H9 (cell line): Measurements from ENCODE around the gene PRDM8. TPM values are rescaled to one million over a fixed set of nuclear protein-coding genes. Genes with fewer than 3 reads are reported as not detected.

ENCODE experiments used
- DNase-seq: peaks from one replicate; pipeline ENCODE4 v3.0.0-alpha.2; 2017
- H2AFZ ChIP-seq: one replicate; pipeline ENCODE4 v1.6.1; 2013; ENCODE audit warnings: mild to moderate bottlenecking, low read length, control low read depth, moderate library complexity
- H2AK5ac ChIP-seq: 2 replicates; pipeline ENCODE4 v1.6.1; 2013; ENCODE audit warnings: low read length, control low read depth, mixed read lengths; ENCODE audit not compliant: insufficient read length
- H2BK120ac ChIP-seq: one replicate; pipeline ENCODE4 v1.6.1; 2013; ENCODE audit warnings: low read depth, mild to moderate bottlenecking, low read length, control low read depth, inconsistent platforms; ENCODE audit not compliant: poor library complexity, severe bottlenecking
- H2BK12ac ChIP-seq: 2 replicates; pipeline ENCODE4 v1.6.1; 2013; ENCODE audit warnings: low read length, control low read depth, mixed read lengths, low read depth; ENCODE audit not compliant: insufficient read length
- H2BK15ac ChIP-seq: 2 replicates; pipeline ENCODE4 v1.6.1; 2013; ENCODE audit warnings: low read depth, low read length, control low read depth
- H2BK20ac ChIP-seq: one replicate; pipeline ENCODE4 v1.6.1; 2013; ENCODE audit warnings: low read depth, mild to moderate bottlenecking, low read length, control low read depth, inconsistent platforms; ENCODE audit not compliant: poor library complexity, severe bottlenecking
- H2BK5ac ChIP-seq: 2 replicates; pipeline ENCODE4 v1.6.1; 2013; ENCODE audit warnings: low read length, control low read depth, mixed read lengths; ENCODE audit not compliant: insufficient read length
- H3K14ac ChIP-seq: 2 replicates; pipeline ENCODE4 v1.6.1; 2013; ENCODE audit warnings: low read length, control low read depth; ENCODE audit not compliant: insufficient read depth
- H3K18ac ChIP-seq: 2 replicates; pipeline ENCODE4 v1.6.1; 2013; ENCODE audit warnings: low read depth, mild to moderate bottlenecking, mixed read lengths, low read length, control low read depth; ENCODE audit not compliant: insufficient read length
- H3K23ac ChIP-seq: 2 replicates; pipeline ENCODE4 v1.6.1; 2013; ENCODE audit warnings: low read length, control low read depth, mixed read lengths, low read depth; ENCODE audit not compliant: insufficient read length
- H3K23me2 ChIP-seq: 2 replicates; pipeline ENCODE4 v1.6.1; 2013; ENCODE audit warnings: low read depth, mild to moderate bottlenecking, mixed read lengths, low read length, control low read depth; ENCODE audit not compliant: insufficient read length, poor library complexity, severe bottlenecking
- H3K27ac ChIP-seq: 2 replicates; pipeline ENCODE4 v1.5.1; 2013; ENCODE audit warnings: low read length, control low read depth, mixed read lengths, low read depth; ENCODE audit not compliant: insufficient read length
- H3K27me3 ChIP-seq: 2 replicates; pipeline ENCODE4 v1.6.1; 2013; ENCODE audit warnings: low read length, control low read depth, inconsistent platforms; ENCODE audit not compliant: insufficient read depth
- H3K4ac ChIP-seq: 2 replicates; pipeline ENCODE4 v1.6.1; 2013; ENCODE audit warnings: low read depth, mild to moderate bottlenecking, control low read depth, inconsistent platforms, low read length, moderate library complexity
- H3K4me1 ChIP-seq: 2 replicates; pipeline ENCODE4 v1.6.1; 2013; ENCODE audit warnings: low read length, control low read depth, inconsistent platforms; ENCODE audit not compliant: insufficient read depth
- H3K4me2 ChIP-seq: 2 replicates; pipeline ENCODE4 v1.6.1; 2013; ENCODE audit warnings: low read length, control low read depth, mixed read lengths; ENCODE audit not compliant: insufficient read length, insufficient read depth
- H3K56ac ChIP-seq: 2 replicates; pipeline ENCODE4 v1.6.1; 2013; ENCODE audit warnings: low read depth, mild to moderate bottlenecking, mixed read lengths, low read length, control low read depth; ENCODE audit not compliant: insufficient read length
- H3K79me1 ChIP-seq: 2 replicates; pipeline ENCODE4 v1.6.1; 2013; ENCODE audit warnings: low read depth, mild to moderate bottlenecking, moderate library complexity, low read length, control low read depth, inconsistent platforms; ENCODE audit not compliant: insufficient read depth, poor library complexity, severe bottlenecking
- H3K79me2 ChIP-seq: 2 replicates; pipeline ENCODE4 v1.6.1; 2013; ENCODE audit warnings: low read length, control low read depth, inconsistent platforms; ENCODE audit not compliant: insufficient read depth
- H3K9ac ChIP-seq: 2 replicates; pipeline ENCODE4 v1.6.1; 2013; ENCODE audit warnings: low read length, control low read depth, mixed read lengths; ENCODE audit not compliant: insufficient read length; ENCODE audit errors: extremely low read depth
- H3K9me3 ChIP-seq: one replicate; pipeline ENCODE4 v1.6.1; 2013; ENCODE audit warnings: low read depth, low read length, inconsistent platforms; ENCODE audit not compliant: control insufficient read depth
- H3T11ph ChIP-seq: one replicate; pipeline ENCODE4 v1.6.1; 2013; ENCODE audit warnings: mild to moderate bottlenecking, low read length, control low read depth, inconsistent platforms
- H4K20me1 ChIP-seq: one replicate; pipeline ENCODE4 v1.6.1; 2013; ENCODE audit not compliant: control insufficient read depth, insufficient read length, insufficient read depth
- H4K5ac ChIP-seq: 2 replicates; pipeline ENCODE4 v1.6.1; 2013; ENCODE audit warnings: low read depth, mild to moderate bottlenecking, mixed read lengths, low read length, control low read depth; ENCODE audit not compliant: insufficient read length
- H4K8ac ChIP-seq: replicated peaks from 2 replicates; pipeline ENCODE4 v1.6.1; 2013; ENCODE audit warnings: low read length, control low read depth, mixed read lengths, low read depth; ENCODE audit not compliant: insufficient read length
- H4K91ac ChIP-seq: 2 replicates; pipeline ENCODE4 v1.6.1; 2013; ENCODE audit warnings: low read depth, mild to moderate bottlenecking, moderate library complexity, mixed read lengths, low read length, control low read depth; ENCODE audit not compliant: insufficient read length
- H3K27ac Mint-ChIP-seq, 3 experiments: 2 replicates in 2 of 3; 3 replicates in 1 of 3; pipeline ENCODE4 v1.8.0; 2020 to 2021; ENCODE audit warnings: mixed read lengths in 3 of 3, mild to moderate bottlenecking in 1 of 3, moderate library complexity in 1 of 3
- H3K27me3 Mint-ChIP-seq: 2 replicates; pipeline ENCODE4 v1.8.0; 2021; ENCODE audit warnings: low read depth, mild to moderate bottlenecking, moderate library complexity, mixed read lengths
- H3K36me3 Mint-ChIP-seq, 3 experiments: 2 replicates in 2 of 3; 3 replicates in 1 of 3; pipeline ENCODE4 v1.8.0; 2020 to 2021; ENCODE audit warnings: low read depth in 3 of 3, mixed read lengths in 3 of 3; ENCODE audit not compliant: insufficient read depth in 1 of 3
- H3K4me1 Mint-ChIP-seq, 2 experiments: 2 replicates each; pipeline ENCODE4 v1.8.0; 2020; ENCODE audit warnings: mixed read lengths in 2 of 2
- H3K4me3 Mint-ChIP-seq, 2 experiments: 2 replicates in 1 of 2; 3 replicates in 1 of 2; pipeline ENCODE4 v1.8.0; 2020 to 2021; ENCODE audit warnings: mild to moderate bottlenecking in 2 of 2, mixed read lengths in 2 of 2, moderate library complexity in 1 of 2
- H3K9me3 Mint-ChIP-seq, 2 experiments: 2 replicates in 1 of 2; 3 replicates in 1 of 2; pipeline ENCODE4 v1.8.0; 2020; ENCODE audit warnings: mild to moderate bottlenecking in 2 of 2, mixed read lengths in 2 of 2, moderate library complexity in 1 of 2
- WGBS: extraction: QIAGEN DNeasy Blood & Tissue Kit; methylation state at CpG from one replicate; pipeline ENCODE4 v1.1.7; 2013; ENCODE audit warnings: missing lambda C conversion rate, low lambda C conversion rate, mixed read lengths; ENCODE audit not compliant: insufficient read length; ENCODE audit errors: extremely low coverage; 5-methylcytosine and 5-hydroxymethylcytosine counted together
- total RNA-seq: library from RNA; stranded (reverse); gene quantifications from 2 replicates; pipeline ENCODE4 v1.2.1, GENCODE V29; 2021
- TF ChIP-seq, protein P1 (sequence below): fragments of 200-600 bp; sonication (generic); conservative IDR thresholded peaks from 3 replicates; pipeline ENCODE4 v1.8.0; 2021; ENCODE audit warnings: antibody characterized with exemption, mild to moderate bottlenecking

Gene PRDM8
- total RNA-seq, 1 experiment from 2014 or later, result not detected

DNA sequence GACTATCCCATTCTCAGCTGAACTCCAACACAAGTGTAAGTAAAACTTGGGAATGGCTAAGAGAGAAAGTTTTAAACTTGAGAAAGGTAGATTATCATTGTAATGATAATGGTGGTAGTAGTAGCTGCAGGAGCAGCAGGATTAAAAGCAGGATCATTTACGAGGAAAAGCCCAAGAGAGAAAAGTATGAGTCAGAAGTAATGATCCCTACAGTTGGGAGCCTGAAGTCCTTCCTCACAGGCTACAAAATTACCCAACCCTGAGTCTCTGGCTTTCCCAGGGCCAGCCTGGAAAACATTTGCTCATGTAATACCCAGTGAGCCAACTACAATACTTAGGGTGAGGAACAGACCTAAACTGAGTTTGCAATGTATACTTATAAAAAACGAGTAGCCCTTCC is 4.4 kb upstream of the PRDM8 start:
- no peaks in the 10 kb centered on the region for H3K9me3 ChIP-seq
- no peaks in the 10 kb centered on the region for H3K79me2 ChIP-seq
- no peak overlapping the region for H2BK120ac ChIP-seq
- Mint-ChIP-seq H3K36me3 (no peaks in the 10 kb centered on the region; a peak in 1 of 7 replicates), H3K4me3 (no peak overlapping the region), H3K27me3 (peaks cover 100% of the 10 kb centered on the region), H3K9me3 (peaks cover 3 to 9% of the 10 kb centered on the region in 2 experiments; a peak in 4 of 5 replicates), H3K27ac (no peak overlapping the region), H3K4me1 (peaks cover 20 to 31% of the 10 kb centered on the region in 2 experiments)
- no peak overlapping the region for H3T11ph ChIP-seq
- H3K27ac ChIP-seq, result no peak overlapping the region
- H3K4ac ChIP-seq, result no peak overlapping the region
- TF ChIP-seq, protein P1, sequence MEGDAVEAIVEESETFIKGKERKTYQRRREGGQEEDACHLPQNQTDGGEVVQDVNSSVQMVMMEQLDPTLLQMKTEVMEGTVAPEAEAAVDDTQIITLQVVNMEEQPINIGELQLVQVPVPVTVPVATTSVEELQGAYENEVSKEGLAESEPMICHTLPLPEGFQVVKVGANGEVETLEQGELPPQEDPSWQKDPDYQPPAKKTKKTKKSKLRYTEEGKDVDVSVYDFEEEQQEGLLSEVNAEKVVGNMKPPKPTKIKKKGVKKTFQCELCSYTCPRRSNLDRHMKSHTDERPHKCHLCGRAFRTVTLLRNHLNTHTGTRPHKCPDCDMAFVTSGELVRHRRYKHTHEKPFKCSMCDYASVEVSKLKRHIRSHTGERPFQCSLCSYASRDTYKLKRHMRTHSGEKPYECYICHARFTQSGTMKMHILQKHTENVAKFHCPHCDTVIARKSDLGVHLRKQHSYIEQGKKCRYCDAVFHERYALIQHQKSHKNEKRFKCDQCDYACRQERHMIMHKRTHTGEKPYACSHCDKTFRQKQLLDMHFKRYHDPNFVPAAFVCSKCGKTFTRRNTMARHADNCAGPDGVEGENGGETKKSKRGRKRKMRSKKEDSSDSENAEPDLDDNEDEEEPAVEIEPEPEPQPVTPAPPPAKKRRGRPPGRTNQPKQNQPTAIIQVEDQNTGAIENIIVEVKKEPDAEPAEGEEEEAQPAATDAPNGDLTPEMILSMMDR, result no peak
- H3K9ac ChIP-seq, result no peak overlapping the region
- no peak for DNase-seq
- no peak overlapping the region for H3K18ac ChIP-seq
- no peak overlapping the region for H4K5ac ChIP-seq
- peaks cover 3% of the 10 kb centered on the region for H4K20me1 ChIP-seq
- H3K23ac ChIP-seq, result no peak overlapping the region
- H3K4me2 ChIP-seq, result no peak overlapping the region
- no peak overlapping the region for H2BK12ac ChIP-seq
- peaks cover 96% of the 10 kb centered on the region for H3K27me3 ChIP-seq
- no peak overlapping the region for H4K91ac ChIP-seq
- no peaks in the 10 kb centered on the region for H3K4me1 ChIP-seq
- H2BK15ac ChIP-seq, result no peak overlapping the region
- H2AFZ ChIP-seq, result no peak overlapping the region
- H2AK5ac ChIP-seq, result no peak overlapping the region
- no peak overlapping the region for H3K56ac ChIP-seq
- no peaks in the 10 kb centered on the region for H3K79me1 ChIP-seq
- no CpG with 5 or more reads among the region's 2 CpGs for WGBS
- H4K8ac ChIP-seq, result no peak overlapping the region
- H2BK5ac ChIP-seq, result no peak overlapping the region
- no peak overlapping the region for H3K14ac ChIP-seq
- no peak overlapping the region for H2BK20ac ChIP-seq
- no peaks in the 10 kb centered on the region for H3K23me2 ChIP-seq
